ENCODE measurements around the gene ASB4.

Gene ASB4

DNA sequence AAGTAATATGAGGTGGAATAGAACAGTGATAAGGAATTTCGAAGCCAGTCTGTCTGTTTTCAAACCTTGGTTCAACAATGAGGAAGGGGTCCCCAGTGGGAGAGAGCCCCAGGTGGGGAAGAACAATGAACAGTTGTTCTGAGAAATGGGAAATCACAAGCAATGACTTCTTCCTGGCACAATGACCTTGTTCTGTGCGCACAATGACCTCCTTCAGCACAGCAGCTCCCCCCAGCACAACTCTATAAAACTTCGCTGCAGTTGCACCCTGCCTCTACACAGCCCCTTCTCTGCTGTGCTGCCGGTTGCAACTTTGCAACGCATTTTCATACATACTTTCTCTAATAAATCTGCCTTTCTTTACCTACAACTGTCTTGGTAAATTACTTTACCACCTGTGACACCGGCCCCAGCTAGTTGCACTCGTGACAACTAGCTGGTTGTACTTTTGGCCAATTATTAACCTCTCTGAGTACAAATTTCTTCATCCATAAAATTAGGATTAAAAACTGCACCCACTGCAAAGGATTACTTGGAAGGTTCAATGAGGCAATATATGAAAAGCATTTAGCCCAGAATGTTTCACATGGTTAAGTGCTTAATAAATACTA lies 40.5 kb downstream of the ASB4 start:
- DNase-seq: peak in 36 of 51 donors; percentile 6 to 85 (median 42)

- DNase-seq: peak in 37 of 51 donors; percentile 5 to 90 (median 42)
Observed at GRCh38 chr7:95527033-95527775, 41.5 kb downstream of the ASB4 start.

DNA sequence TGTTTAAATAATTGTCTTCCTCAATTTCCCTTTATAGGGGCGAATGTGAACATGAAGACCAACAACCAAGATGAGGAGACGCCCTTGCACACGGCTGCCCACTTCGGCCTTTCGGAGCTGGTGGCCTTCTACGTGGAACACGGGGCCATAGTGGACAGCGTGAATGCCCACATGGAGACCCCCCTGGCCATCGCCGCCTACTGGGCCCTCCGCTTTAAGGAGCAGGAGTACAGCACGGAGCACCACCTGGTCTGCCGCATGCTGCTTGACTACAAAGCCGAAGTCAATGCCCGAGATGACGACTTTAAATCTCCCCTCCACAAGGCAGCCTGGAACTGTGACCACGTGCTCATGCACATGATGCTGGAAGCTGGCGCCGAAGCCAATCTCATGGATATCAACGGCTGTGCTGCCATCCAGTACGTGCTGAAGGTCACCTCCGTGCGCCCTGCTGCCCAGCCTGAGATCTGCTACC lies 42.1 kb downstream of the ASB4 start:
- peak in 4 of 51 donors; percentile 4 to 40 (median 15) for DNase-seq

DNA sequence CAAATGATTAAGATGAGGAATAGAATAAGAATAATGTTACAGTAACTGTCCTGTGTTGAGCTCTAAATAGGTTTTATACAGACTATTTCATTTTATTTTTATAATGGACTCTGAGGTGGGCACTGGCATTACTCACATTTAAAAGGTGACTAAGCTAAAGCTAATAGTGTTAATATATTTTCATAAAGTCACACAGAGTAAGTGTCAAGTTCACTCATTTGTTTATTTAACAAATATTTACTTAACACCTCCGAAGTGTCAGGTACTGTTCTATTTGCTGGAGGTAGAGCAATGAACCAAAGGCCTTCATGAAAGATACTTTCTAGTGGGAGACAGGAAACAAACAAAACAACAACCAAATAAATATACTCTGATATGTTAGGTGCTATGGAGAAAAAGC lies 44.0 kb downstream of the ASB4 start:
- DNase-seq: no peak

DNA sequence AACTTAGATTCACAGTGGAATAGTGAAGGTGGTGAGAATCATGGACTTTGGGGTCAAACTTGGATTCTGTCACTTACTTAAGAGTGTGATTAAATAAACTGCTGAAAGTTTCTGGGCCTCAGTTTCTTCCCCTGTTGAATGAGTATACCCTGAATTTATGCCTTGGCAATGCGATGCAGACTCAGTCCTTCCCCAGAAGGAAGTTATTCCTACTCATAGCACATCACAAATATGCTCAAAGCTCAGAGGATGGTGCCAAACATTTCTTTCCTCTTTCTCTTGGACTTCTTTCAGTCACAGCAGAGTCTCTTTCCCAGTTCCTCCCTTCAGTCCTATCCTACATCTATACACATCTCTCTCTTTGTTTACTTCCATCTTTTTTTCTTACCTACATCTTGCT lies 45.1 kb downstream of the ASB4 start:
- no peak for DNase-seq

DNA sequence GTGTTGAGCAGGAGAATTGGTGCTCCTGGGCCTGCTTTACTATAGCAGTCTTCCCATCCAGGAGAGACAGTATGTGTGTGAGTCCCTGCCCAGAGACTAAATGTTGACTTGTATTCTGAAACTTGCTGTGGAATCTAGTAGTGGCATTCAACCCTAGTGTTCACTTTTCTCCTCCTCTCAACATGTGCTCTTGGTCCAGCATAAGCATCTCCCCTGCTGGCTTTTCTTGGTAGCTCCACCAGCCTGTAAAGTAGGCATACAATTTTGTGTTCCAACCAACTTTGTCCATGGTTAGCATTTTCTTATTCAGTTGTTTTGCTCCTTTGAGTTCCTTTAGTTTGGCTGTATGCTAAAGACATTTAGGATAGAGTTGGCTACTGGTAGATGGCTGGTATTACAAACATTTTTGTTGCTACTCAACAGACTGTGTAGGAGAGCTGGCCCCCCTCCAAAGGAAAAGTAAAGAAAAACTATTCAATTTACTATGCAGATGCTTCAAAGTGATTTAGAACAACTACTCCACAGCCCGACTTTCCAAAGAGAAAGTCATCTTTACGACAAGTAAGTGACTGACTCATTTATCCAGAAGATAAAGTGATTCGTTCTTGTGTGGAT lies 46.0 kb downstream of the ASB4 start:
- DNase-seq: no peak

DNA sequence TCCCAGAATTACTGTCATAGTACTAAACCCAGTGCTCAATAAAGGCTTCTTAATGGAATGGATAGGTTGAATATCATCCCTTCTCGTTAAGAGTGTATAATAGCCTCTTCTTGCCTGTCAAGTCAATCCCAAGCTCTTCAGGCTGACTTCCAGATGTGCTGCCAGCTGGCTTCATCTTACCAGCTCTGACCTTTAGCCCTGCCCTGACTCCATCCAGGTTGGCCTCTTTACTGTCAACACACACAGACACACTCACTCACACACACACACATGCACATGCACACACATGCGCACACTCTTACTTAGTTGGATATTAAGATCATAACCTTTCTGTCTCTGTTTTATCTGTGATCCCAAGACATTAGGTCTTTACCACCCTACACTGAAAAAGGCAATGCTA lies 49.1 kb downstream of the ASB4 start:
- no peak for DNase-seq

DNA sequence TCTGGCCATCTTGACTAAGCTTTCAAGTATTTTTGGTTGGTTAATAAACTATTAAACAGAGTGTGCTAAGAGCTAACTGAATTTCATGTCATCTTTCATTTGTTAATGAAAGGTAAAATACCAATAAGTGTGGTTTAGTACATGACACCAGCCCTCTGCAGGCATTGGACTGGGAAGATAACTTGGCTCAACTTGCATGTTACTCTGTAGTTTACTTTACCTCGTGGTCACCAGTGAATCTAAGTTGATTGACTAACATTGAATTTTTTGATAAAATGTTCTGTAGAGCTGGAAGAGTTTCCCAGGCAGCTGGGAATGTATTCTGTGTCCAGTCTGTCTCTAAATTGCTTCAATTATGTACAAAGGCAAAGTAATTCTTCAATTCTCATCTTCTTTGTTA lies 49.9 kb downstream of the ASB4 start:
- no peak for DNase-seq

DNA sequence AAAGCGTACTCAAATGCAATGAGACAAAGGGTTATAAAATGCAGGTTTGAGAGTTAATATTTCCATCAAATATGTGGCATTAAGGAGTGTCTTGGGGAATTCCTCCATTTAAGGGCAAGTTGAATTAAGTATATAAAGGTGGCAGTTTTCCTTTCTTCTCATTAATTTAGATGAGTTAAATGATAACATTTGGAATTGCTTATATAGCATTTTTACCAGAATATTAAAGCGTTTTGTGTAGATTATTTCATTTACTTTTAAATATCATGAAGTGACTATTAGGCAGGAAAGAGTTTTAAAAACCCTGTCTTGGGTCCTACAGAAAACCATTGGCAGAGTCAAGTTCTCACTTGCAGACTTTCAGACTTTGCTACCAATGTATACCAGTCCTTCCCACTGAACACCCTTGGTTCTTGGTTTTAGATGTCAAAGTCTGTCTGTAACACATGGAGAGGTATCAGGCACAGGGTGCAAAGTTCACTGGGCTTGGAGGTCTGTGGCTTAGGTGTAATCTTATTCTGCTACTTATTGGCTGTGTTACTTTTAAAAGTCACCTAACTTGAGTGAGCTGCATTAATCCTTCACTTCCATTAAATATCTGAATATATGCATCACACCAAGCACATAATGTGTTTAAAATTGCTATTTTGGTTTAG lies 51.0 kb downstream of the ASB4 start:
- no peak for DNase-seq

DNA sequence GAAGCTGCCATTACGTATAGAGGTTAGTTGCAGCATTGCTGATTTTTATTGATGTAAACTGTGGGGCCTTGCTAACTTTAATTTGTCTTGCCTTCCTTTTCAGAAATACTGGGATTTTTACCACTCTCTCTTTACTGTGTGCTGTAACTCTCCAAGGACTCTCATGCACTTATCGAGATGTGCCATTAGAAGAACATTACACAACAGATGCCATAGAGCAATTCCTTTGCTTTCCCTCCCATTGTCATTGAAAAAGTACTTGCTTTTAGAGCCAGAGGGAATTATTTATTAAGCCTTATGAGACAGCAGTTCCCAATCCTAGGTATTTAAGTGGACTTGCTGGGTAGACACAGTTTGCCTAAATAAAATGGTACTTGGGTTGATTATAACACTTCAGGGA lies 51.7 kb downstream of the ASB4 start:
- no peak for DNase-seq

- no peak for DNase-seq
Observed at GRCh38 chr7:95539426-95539825, 53.7 kb downstream of the ASB4 start.

- DNase-seq: no peak
Observed at GRCh38 chr7:95540366-95540765, 54.6 kb downstream of the ASB4 start.

DNA sequence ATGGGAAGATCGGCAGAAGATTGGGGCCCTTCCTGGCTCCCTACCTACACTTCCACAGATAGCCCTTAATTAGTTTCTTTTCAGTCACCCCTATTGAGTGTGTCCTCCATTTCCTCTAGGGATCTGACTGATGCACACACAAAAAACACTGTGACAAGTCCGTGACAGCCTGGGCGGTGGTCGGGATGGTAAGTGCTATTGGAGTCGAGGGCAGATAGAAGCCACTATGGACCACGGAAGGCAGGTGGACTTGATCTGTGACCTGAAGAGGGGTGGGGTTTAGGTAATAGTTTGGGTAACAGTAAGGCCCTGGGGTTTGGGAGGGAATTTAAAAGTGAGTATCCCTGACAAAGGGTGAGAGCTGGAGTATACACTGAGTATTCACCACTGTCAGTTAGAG lies 57.6 kb downstream of the ASB4 start:
- DNase-seq: no peak

DNA sequence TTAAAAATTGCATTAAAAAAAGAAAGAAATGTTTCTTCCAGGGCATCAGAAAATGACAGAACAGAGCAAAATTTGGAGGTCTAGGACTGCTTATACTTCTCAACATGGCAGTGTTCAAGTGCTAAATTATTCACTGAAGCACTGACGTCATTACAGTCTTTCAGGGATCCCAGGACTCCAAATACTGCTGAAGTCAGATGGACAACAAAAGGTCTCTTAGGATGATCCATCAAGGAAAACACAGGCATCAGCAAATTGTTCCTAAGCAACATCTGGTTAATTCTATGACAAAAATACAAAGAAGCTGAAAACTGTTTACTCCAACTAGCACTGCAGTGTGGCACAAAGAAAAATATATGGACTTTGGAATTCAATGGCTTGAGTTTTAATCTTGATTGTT lies 58.4 kb downstream of the ASB4 start:
- no peak for DNase-seq

GRCh38 chr7:95545007-95545615 lies 59.4 kb downstream of the ASB4 start:
- DNase-seq: peak in 26 of 51 donors; percentile 1 to 87 (median 30)

DNA sequence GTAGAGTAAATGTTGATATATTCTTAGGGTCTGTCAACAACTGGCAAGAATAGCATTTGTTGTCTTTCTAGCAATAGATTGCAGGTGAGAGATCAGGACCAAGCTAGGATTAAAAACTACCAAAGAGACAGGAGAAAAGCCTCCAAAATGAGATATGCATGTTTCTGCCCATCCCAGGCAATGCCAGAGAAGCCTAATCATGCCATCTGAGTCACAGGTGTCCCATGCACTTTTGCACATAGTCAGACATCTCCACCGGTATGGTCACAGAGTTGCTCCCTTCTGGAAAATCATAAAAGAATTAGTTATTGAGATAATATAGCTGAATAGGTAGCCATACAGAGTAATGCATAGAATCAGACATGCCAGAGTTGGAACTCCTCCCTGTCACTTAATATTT lies 59.9 kb downstream of the ASB4 start:
- peak in 2 of 51 donors; percentile 26 to 67 for DNase-seq

DNA sequence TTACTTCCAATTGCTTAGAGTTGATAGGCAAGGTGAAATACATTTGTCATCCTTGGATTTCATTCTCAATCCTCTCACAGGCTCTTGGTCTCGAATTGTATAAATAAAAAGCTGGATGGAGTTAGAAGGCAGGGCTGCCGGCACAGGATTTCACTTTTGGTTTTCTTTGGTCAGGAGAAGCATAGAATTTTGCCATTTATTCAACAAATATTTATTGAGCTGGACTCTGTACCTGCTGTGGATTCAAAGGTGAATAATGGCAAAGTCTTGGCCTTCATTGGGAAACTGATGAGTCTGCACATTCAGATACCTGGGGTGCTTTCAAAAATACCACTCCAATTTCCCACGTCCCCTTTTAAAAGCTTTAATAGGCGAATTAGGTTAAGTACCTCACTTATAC lies 60.9 kb downstream of the ASB4 start:
- peak in 2 of 51 donors; percentile 26 to 60 for DNase-seq

- peak in 1 of 51 donors; percentile 45 for DNase-seq
Observed at GRCh38 chr7:95547361-95548348, 61.9 kb downstream of the ASB4 start.

- DNase-seq: peak in 46 of 51 donors; percentile 17 to 95 (median 60)
Observed at GRCh38 chr7:95549818-95550529, 64.2 kb downstream of the ASB4 start.

- peak in 1 of 51 donors; percentile 61 for DNase-seq
Observed at GRCh38 chr7:95550546-95550945, 64.8 kb downstream of the ASB4 start.
